PC-9 (cell line): ENCODE measurements around the gene BUD13. TPM values are rescaled to one million over a fixed set of nuclear protein-coding genes. Genes with fewer than 3 reads are reported as not detected.
"Not testable (repeated sequence)": the region's sequence is repeated elsewhere in the genome, so short reads cannot be mapped to it uniquely, and the experiment has no call there.

ENCODE experiments used
- BruUV-seq: library from RNA; stranded (reverse); fragments of 400-500 nt; replicated peaks from 2 replicates; lab custom pipeline; 2021; lab: Mats Ljungman, UMichigan
- CTCF ChIA-PET: fragments of 300-600 bp; sonication (Branson Sonifier 250); formaldehyde crosslinking; loops from one replicate; lab custom pipeline; 2022; ENCODE audit warnings: antibody characterized with exemption; lab: Charles Lee
- POLR2A ChIA-PET: fragments of 300-600 bp; sonication (Branson Sonifier 250); formaldehyde crosslinking; loops from one replicate; lab custom pipeline; 2022; ENCODE audit warnings: antibody characterized with exemption; ENCODE audit not compliant: unreplicated experiment; lab: Charles Lee
- DNase-seq, 2 experiments: peaks; one replicate each; pipeline versions ENCODE4 v3.0.0 to v3.0.0-alpha.2; 2015 to 2022; ENCODE audit warnings: mixed read lengths in 1 of 2
- H2AFZ ChIP-seq: fragments of 200-600 bp; sonication (generic); 2 replicates; pipeline ENCODE4 v1.8.1; 2017; ENCODE audit warnings: antibody characterized with exemption
- H3F3A ChIP-seq: fragments of 200-600 bp; sonication (generic); 2 replicates; pipeline ENCODE4 v1.8.1; 2017; ENCODE audit warnings: antibody characterized with exemption, mild to moderate bottlenecking, low read depth; ENCODE audit not compliant: insufficient read depth
- H3K27ac ChIP-seq: fragments of 200-600 bp; sonication (generic); 2 replicates; pipeline ENCODE4 v1.6.1; 2016; ENCODE audit warnings: mixed run types
- H3K27me3 ChIP-seq: fragments of 200-600 bp; sonication (generic); 2 replicates; pipeline ENCODE4 v1.6.1; 2016; ENCODE audit warnings: low read depth, mixed run types; ENCODE audit not compliant: insufficient read depth
- H3K36me3 ChIP-seq: fragments of 200-600 bp; sonication (generic); 2 replicates; pipeline ENCODE4 v1.6.1; 2016; ENCODE audit warnings: low read depth, mixed run types
- H3K4me1 ChIP-seq: fragments of 200-600 bp; sonication (generic); replicated peaks from 2 replicates; pipeline ENCODE4 v1.6.1; 2016; ENCODE audit warnings: mixed run types; ENCODE audit not compliant: insufficient read depth
- H3K4me2 ChIP-seq: fragments of 200-600 bp; sonication (generic); 2 replicates; pipeline ENCODE4 v1.6.1; 2017; ENCODE audit warnings: mixed run types
- H3K4me3 ChIP-seq: fragments of 200-600 bp; sonication (generic); 2 replicates; pipeline ENCODE4 v1.6.1; 2016; ENCODE audit warnings: mixed run types
- H3K79me2 ChIP-seq: fragments of 200-600 bp; sonication (generic); 2 replicates; pipeline ENCODE4 v1.6.1; 2017; ENCODE audit warnings: low read depth, mixed run types
- H3K9me2 ChIP-seq: fragments of 200-600 bp; sonication (generic); 2 replicates; pipeline ENCODE4 v1.8.1; 2017; ENCODE audit warnings: mild to moderate bottlenecking; ENCODE audit not compliant: insufficient read depth
- H3K9me3 ChIP-seq: fragments of 200-600 bp; sonication (generic); 2 replicates; pipeline ENCODE4 v1.8.1; 2016; ENCODE audit warnings: low read depth; ENCODE audit not compliant: insufficient read depth
- H4K20me1 ChIP-seq: fragments of 200-600 bp; sonication (generic); 2 replicates; pipeline ENCODE4 v1.8.1; 2017; ENCODE audit not compliant: insufficient read depth
- EZH2 ChIP-seq: fragments of 200-600 bp; sonication (generic); IDR thresholded peaks from 2 replicates; pipeline ENCODE4 v1.8.0; 2017; ENCODE audit warnings: antibody characterized with exemption, low read depth
- intact Hi-C: fragments of 100-400 bp; cut with micrococcal nuclease; formaldehyde crosslinking; loops from one replicate; pipeline ENCODE4 v1.10.0; 2022; ENCODE audit not compliant: unreplicated experiment
- total RNA-seq: library from RNA; stranded (reverse); gene quantifications from 2 replicates; pipeline ENCODE4 v1.2.3, GENCODE V29; 2021
- TF ChIP-seq, protein P1 (sequence below): fragments of 200-600 bp; sonication (generic); conservative IDR thresholded peaks from 2 replicates; pipeline ENCODE4 v1.6.1; 2017; ENCODE audit warnings: mixed run types, antibody characterized with exemption, mild to moderate bottlenecking, moderate library complexity

Gene BUD13
- total RNA-seq, 1 experiment from 2014 or later, result 16.4 TPM

DNA sequence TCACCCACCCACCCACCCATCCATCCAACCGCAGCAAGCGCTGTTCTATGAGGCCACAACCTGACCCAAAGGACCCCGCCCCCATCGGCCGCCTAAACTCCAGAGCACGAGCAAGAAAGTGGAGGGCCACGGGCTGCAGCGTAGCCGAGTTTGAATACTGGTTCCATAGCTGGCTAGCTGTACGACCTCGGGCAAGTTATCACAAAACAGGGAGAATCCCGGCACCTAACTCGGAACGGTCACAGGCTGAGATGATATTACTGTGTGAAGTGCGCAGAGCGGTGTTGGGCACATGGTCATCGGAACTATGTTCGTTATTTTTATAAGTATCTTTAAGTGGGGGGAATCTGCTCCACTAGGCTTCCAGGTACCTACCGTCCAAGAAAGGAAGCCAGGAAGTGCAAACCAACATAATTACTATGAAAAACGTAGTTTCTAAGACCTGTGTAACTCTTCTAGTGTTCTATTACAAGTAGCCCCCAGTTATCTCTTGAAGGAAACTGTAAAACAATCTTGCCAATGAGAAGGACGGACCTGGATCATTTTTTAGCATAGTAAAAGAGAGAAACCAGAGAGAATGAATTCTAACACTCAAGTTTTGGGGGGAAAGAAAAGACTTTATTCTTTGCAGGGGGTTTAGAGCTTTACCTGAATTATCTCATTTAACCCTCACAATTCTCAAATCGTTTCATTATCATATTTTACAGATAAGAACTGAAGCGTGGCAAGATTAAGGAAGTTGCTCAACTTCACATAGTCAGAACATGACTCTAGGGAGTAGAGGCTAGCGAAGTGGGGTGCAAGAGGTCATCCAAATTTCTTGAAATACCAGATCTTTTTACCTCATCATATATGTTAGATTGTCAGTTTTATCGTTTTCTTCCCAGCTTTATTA, 663 bp upstream of the BUD13 start:
- H3K27ac ChIP-seq, result peak overlapping the region; percentile 67
- H3K9me2 ChIP-seq, result no peaks in the 10 kb centered on the region
- no peaks in the 10 kb centered on the region for H4K20me1 ChIP-seq
- H3K27me3 ChIP-seq, result no peaks in the 10 kb centered on the region
- no peaks in the 10 kb centered on the region for H3K9me3 ChIP-seq
- peak overlapping the region; percentile 91 for H3K4me3 ChIP-seq
- peak in 1 of 2 experiments; percentile 79 for DNase-seq
- intact Hi-C loops, result loop anchor here (1.0 to 5.0 kb wide), 2 partner anchors 334 to 453 kb away; no protein-coding TSS in a partner anchor
- TSS peak; percentile 93 for BruUV-seq
- peaks cover 25% of the 10 kb centered on the region for H3K79me2 ChIP-seq
- TF ChIP-seq, protein P1, sequence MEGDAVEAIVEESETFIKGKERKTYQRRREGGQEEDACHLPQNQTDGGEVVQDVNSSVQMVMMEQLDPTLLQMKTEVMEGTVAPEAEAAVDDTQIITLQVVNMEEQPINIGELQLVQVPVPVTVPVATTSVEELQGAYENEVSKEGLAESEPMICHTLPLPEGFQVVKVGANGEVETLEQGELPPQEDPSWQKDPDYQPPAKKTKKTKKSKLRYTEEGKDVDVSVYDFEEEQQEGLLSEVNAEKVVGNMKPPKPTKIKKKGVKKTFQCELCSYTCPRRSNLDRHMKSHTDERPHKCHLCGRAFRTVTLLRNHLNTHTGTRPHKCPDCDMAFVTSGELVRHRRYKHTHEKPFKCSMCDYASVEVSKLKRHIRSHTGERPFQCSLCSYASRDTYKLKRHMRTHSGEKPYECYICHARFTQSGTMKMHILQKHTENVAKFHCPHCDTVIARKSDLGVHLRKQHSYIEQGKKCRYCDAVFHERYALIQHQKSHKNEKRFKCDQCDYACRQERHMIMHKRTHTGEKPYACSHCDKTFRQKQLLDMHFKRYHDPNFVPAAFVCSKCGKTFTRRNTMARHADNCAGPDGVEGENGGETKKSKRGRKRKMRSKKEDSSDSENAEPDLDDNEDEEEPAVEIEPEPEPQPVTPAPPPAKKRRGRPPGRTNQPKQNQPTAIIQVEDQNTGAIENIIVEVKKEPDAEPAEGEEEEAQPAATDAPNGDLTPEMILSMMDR, result no peak
- no peak for TF ChIP-seq EZH2
- peaks cover 28% of the 10 kb centered on the region for H3F3A ChIP-seq
- POLR2A ChIA-PET, result interaction anchor here (0.5 to 0.6 kb wide), 2 partner anchors 144 to 399 kb away, joined by 3 to 5 read pairs; no protein-coding TSS in a partner anchor
- H3K36me3 ChIP-seq, result peaks cover 23% of the 10 kb centered on the region; the same call in 1 of the 2 replicates
- peak overlapping the region; percentile 80 for H2AFZ ChIP-seq
- peak overlapping the region; percentile 84 for H3K4me2 ChIP-seq
- H3K4me1 ChIP-seq, result peaks cover 32% of the 10 kb centered on the region
- CTCF ChIA-PET, result interaction anchor here (1.2 kb wide), 1 partner anchor 62 kb away, joined by 5 read pairs; no protein-coding TSS in a partner anchor

- no peak for DNase-seq
- no peaks in the 10 kb centered on the region for H4K20me1 ChIP-seq
- H3K4me2 ChIP-seq, result peak overlapping the region; percentile 100
- H3K36me3 ChIP-seq, result peaks cover 24% of the 10 kb centered on the region
- peak overlapping the region; percentile 69 for H3K27ac ChIP-seq
- H2AFZ ChIP-seq, result peak overlapping the region; percentile 90
- CTCF ChIA-PET, result interaction anchor here (0.8 kb wide), 1 partner anchor 24 kb away, joined by 3 read pairs; no protein-coding TSS in a partner anchor
- peak overlapping the region; percentile 91 for H3K4me3 ChIP-seq
- no peaks in the 10 kb centered on the region for H3K9me2 ChIP-seq
- POLR2A ChIA-PET, result no interaction called here
- no peaks in the 10 kb centered on the region for H3K27me3 ChIP-seq
- TF ChIP-seq, protein P1, result no peak
- no peak for TF ChIP-seq EZH2
- no peaks in the 10 kb centered on the region for H3K9me3 ChIP-seq
- H3F3A ChIP-seq, result peaks cover 22% of the 10 kb centered on the region
- no TSS peak for BruUV-seq
- intact Hi-C loops, result loop anchor here (5.0 kb wide), 1 partner anchor 335 kb away; no protein-coding TSS in a partner anchor
- peaks cover 25% of the 10 kb centered on the region for H3K79me2 ChIP-seq
- peaks cover 32% of the 10 kb centered on the region for H3K4me1 ChIP-seq
Measured at GRCh38 chr11:116771935-116772334, 852 bp downstream of the BUD13 start.

DNA sequence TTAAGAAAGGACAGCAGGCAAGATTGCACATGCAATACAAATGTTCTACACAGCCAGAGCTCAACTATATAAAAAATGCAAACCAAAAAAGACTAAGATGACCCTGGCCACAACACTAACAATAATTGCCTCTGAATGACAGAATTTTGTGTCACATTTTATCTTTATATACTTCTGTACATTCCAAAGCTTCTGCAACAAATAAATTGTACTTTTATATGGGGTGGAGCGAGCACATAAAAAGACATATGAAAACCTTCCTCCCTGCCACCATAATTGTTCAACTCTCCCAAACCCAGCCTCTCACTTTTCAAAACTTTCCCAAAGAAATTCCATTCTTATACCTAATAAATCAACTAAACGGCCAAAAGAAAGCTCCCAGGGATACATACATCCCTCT, 10.7 kb downstream of the BUD13 start:
- no peak for DNase-seq
- 0 out of 2 replicates have a peak, but pooled peaks cover 6% of the 10 kb centered on the region for H4K20me1 ChIP-seq
- no peak overlapping the region for H3K27ac ChIP-seq
- H3K79me2 ChIP-seq, result no peaks in the 10 kb centered on the region
- peaks cover 32% of the 10 kb centered on the region for H3K36me3 ChIP-seq
- intact Hi-C loops, result no loop called here
- no peak overlapping the region for H3K4me3 ChIP-seq
- CTCF ChIA-PET, result no interaction called here
- H3K9me2 ChIP-seq, result no peaks in the 10 kb centered on the region
- no peak overlapping the region for H2AFZ ChIP-seq
- H3F3A ChIP-seq, result no peaks in the 10 kb centered on the region
- no TSS peak for BruUV-seq
- no peaks in the 10 kb centered on the region for H3K4me1 ChIP-seq
- H3K4me2 ChIP-seq, result no peak overlapping the region
- no peaks in the 10 kb centered on the region for H3K9me3 ChIP-seq
- POLR2A ChIA-PET, result no interaction called here
- no peaks in the 10 kb centered on the region for H3K27me3 ChIP-seq
- TF ChIP-seq, protein P1, result no peak
- no peak for TF ChIP-seq EZH2

DNA sequence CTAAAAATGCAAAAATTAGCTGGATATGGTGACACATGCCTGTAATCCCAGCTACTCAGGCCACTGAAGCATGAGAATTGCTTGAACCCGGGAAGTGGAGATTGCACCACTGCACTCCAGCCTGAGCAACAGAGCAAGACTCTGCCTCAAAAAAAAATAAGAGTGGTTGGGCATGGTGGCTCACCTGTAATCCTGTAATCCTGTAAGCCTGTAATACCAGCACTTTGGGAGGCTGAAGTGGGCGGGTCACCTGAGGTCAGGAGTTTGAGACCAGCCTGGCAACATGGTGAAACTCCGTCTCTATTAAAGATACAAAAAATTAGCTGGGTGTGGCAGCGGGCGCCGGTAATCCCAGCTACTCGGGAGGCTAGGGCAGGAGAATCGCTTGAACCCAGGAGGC, 16.7 kb downstream of the BUD13 start:
- DNase-seq, CTCF ChIA-PET: not testable (repeated sequence)

More for the DNA sequence above, 16.7 kb downstream of the BUD13 start:
- H3K9me3 ChIP-seq, H4K20me1 ChIP-seq, H3K4me1 ChIP-seq, H2AFZ ChIP-seq, H3K79me2 ChIP-seq, BruUV-seq, H3F3A ChIP-seq, H3K4me2 ChIP-seq, H3K9me2 ChIP-seq, POLR2A ChIA-PET, intact Hi-C loops, H3K4me3 ChIP-seq, H3K27me3 ChIP-seq, H3K27ac ChIP-seq: not testable (repeated sequence)
- H3K36me3 ChIP-seq, result peaks cover 45% of the 10 kb centered on the region
